ENCODE measurements around the gene BAHCC1. TPM values are rescaled to one million over a fixed set of nuclear protein-coding genes. Genes with fewer than 3 reads are reported as not detected.

BAHCC1 gene
- total and polyA plus RNA-seq, 10 of the 15 experiments (the other 5 are each of a cell fraction or from before 2014, with no cell fraction given) = 0.03 to 0.14 (median 0.11) TPM; not detected in 6

DNA sequence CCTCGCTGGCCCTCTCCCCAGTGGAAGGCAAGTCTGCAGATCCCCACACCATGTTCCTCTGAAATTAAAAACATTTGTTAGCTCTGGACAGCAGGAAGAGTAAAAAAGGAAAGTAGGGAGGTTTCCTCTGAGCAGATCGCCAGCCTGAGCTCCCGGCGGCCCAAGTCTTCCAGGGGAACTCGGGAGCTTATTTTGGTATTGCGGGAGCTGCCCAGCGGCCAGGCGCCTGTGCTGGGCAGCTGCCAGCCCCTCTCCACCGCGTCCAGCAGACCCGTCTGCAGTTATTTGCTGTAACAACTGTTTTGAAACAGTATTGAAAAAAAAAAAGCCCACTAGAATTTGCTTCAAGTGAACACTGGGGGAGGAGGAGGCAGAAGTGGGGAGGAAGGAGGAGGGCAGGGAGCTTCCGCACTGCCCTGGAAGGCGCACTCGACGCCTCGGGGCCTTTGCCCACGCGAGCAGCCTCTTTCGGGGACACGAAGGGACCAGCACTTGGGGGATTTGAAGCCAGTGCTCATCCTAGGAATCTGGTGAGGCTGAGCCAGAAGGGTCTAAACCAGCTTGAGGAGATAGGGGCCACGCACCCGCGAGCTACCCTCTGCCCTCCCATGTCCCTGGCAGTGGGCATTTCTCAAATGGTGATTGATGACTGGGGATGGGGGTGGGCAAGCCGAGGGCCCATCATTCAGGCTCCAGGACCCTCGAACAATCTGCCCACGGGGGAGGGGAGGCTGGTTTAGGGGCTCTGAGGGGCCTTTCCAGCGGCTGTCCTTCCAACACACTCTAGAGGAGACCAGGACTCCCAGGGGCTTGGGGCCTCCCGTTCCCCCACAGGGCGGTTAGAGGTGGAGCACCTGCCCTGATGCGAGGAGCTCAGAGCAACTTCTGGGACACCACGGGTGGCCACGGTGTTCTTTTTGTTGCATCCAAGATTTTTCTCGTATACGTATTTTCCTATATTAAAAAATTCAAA lies 3.0 kb upstream of the BAHCC1 start (continued):
- TF ChIP-seq, protein P1, sequence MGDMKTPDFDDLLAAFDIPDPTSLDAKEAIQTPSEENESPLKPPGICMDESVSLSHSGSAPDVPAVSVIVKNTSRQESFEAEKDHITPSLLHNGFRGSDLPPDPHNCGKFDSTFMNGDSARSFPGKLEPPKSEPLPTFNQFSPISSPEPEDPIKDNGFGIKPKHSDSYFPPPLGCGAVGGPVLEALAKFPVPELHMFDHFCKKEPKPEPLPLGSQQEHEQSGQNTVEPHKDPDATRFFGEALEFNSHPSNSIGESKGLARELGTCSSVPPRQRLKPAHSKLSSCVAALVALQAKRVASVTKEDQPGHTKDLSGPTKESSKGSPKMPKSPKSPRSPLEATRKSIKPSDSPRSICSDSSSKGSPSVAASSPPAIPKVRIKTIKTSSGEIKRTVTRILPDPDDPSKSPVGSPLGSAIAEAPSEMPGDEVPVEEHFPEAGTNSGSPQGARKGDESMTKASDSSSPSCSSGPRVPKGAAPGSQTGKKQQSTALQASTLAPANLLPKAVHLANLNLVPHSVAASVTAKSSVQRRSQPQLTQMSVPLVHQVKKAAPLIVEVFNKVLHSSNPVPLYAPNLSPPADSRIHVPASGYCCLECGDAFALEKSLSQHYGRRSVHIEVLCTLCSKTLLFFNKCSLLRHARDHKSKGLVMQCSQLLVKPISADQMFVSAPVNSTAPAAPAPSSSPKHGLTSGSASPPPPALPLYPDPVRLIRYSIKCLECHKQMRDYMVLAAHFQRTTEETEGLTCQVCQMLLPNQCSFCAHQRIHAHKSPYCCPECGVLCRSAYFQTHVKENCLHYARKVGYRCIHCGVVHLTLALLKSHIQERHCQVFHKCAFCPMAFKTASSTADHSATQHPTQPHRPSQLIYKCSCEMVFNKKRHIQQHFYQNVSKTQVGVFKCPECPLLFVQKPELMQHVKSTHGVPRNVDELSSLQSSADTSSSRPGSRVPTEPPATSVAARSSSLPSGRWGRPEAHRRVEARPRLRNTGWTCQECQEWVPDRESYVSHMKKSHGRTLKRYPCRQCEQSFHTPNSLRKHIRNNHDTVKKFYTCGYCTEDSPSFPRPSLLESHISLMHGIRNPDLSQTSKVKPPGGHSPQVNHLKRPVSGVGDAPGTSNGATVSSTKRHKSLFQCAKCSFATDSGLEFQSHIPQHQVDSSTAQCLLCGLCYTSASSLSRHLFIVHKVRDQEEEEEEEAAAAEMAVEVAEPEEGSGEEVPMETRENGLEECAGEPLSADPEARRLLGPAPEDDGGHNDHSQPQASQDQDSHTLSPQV (IDR thresholded peaks at IDR 0.05) = no peak
- TF ChIP-seq RCOR1 (conservative IDR thresholded peaks at IDR 0.05; ENCODE audit: low read depth, low read length) (no peak), ZZZ3 (IDR thresholded peaks at IDR 0.05; ENCODE audit: control insufficient read depth, insufficient read length, low read depth) (no peak)
- TF ChIP-seq, protein P2, sequence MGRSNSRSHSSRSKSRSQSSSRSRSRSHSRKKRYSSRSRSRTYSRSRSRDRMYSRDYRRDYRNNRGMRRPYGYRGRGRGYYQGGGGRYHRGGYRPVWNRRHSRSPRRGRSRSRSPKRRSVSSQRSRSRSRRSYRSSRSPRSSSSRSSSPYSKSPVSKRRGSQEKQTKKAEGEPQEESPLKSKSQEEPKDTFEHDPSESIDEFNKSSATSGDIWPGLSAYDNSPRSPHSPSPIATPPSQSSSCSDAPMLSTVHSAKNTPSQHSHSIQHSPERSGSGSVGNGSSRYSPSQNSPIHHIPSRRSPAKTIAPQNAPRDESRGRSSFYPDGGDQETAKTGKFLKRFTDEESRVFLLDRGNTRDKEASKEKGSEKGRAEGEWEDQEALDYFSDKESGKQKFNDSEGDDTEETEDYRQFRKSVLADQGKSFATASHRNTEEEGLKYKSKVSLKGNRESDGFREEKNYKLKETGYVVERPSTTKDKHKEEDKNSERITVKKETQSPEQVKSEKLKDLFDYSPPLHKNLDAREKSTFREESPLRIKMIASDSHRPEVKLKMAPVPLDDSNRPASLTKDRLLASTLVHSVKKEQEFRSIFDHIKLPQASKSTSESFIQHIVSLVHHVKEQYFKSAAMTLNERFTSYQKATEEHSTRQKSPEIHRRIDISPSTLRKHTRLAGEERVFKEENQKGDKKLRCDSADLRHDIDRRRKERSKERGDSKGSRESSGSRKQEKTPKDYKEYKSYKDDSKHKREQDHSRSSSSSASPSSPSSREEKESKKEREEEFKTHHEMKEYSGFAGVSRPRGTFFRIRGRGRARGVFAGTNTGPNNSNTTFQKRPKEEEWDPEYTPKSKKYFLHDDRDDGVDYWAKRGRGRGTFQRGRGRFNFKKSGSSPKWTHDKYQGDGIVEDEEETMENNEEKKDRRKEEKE (IDR thresholded peaks at IDR 0.05) = no peak
- TF ChIP-seq, protein P3, sequence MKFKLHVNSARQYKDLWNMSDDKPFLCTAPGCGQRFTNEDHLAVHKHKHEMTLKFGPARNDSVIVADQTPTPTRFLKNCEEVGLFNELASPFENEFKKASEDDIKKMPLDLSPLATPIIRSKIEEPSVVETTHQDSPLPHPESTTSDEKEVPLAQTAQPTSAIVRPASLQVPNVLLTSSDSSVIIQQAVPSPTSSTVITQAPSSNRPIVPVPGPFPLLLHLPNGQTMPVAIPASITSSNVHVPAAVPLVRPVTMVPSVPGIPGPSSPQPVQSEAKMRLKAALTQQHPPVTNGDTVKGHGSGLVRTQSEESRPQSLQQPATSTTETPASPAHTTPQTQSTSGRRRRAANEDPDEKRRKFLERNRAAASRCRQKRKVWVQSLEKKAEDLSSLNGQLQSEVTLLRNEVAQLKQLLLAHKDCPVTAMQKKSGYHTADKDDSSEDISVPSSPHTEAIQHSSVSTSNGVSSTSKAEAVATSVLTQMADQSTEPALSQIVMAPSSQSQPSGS (IDR thresholded peaks at IDR 0.05; ENCODE audit: low read length) = no peak
